Pulmonary artery endothelial cell (primary cell): ENCODE data around the gene RECQL5. TPM values are rescaled to one million over a fixed set of nuclear protein-coding genes. Genes with fewer than 3 reads are reported as not detected.
A peak's percentile ranks its signal among the peaks of the same experiment; 100 is the strongest.
"Not testable (repeated sequence)": the region's sequence is repeated elsewhere in the genome, so short reads cannot be mapped to it uniquely, and the experiment has no call there.

Source experiments
- DNase-seq: peaks from one replicate; pipeline ENCODE4 v3.0.0-alpha.2; 2011; ENCODE audit warnings: low read depth, low spot score
- total RNA-seq: library from RNA; depleted of rRNA; stranded (reverse); fragments of >200 nt; gene quantifications from 2 replicates; pipeline ENCODE4 v1.2.3, GENCODE V29; 2014

RECQL5 gene
- total RNA-seq, 1 donor from 2014 or later, result 12.0 TPM

DNA sequence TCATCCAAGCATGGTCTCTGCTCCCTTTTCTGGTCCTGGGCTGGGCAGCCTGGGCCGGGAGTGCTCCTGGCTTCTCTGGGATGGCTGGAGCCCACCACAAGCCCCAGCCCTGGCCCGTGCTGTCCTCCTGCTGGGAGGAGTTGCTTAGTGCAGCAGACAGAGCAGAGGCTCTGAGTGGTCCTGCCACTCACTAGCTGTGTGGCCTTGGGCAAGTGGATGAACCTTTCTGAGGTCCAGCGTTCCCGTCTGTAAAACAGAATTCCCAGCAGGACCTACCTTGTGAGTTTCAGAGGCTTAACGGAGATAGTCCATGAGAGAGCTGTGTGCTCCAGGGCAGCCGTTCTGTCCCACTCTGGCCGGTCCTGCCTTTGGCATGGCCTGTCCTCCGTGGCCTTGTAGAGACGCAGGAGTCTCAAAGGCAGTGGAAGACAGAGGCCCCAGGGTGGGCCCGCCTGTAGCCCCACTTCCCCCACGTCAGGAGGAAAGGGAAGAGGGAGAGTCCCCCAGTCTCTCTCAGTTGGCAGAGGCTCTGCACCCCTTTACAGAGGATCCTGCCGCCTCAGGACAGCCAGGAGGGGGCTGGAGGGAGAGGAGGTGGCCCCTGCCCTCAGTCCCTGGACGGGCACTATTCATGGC lies 71.6 kb downstream of the RECQL5 start:
- no peak for DNase-seq

DNA sequence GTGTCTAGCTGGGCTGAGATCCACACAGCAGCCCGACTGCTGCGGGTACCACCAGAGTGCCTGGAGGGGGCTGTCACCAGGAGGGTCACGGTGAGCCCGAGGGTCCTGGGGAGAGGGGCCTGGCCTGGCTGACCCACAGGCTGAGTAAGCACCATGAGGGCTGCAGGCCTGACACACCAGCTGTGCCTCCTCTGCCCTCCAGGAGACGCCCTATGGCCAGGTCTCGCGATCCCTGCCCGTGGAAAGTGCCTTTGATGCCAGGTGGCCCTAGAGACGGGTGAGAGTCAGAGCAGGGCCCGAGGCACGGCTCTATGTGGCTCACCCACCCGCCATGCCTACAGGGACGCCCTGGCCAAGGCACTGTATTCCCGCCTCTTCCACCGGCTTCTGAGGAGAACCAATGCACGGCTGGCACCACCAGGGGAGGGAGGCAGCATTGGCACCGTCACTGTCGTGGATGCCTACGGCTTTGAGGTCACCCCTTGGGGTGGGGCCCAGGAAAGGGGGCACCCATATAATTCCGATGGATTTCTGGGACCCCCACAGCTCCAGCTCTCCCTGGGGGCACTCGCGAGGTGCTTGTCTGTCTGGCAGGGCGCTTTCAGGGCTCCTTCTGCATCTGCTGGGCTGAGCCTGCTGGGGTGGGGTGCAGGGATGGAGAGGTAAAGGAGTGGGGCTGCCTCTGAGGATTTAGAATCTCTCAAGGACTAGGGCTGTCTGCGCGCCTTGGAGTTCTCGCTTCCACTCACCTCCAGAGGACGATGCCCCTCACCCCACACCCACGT lies 72.3 kb downstream of the RECQL5 start:
- DNase-seq, result no peak

DNA sequence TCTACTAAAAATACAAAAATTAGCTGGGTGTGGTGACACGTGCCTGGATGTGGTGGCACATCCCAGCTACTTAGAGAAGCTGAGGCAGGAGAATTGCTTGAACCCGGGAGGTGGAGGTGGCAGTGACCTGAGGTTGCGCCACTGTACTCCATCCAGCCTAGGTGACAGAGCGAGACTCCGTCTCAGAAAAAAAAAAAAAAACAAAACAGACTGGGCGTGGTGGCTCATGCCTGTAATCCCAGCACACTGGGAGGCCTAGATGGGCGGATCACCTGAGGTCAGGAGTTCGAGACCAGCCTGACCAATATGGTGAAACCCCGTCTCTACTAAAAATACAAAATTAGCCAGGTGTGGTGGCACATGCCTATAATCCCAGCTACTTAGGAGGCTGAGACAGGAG lies 73.5 kb downstream of the RECQL5 start:
- not testable (repeated sequence) for DNase-seq

DNA sequence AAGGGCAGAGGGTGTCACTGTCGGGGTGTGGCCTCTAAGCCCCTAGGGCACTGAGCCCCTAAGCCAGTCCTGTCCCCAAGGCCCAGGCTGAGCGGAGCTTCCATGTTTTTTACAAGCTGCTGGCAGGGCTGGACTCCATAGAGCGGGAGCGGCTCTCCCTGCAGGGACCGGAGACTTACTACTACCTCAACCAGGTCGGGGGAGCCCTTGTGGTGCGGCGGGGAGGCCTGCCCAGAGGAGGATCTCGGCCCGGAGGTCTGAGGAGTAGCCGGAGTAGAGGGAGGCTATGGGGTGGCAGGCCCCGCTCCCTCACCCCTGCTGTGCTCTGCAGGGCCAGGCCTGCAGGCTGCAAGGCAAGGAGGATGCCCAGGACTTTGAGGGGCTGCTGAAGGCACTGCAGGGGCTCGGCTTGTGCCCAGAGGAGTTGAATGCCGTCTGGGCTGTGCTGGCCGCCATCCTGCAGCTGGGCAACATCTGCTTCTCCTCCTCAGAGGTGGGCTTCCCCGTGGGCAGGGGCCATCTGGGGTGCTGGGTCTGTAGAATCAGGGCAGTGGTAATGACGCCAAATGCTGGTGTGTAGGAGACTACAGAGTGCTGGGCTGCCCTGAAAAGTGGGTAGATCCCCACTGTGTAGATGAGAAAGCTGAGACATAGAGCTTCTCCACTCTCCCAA lies 74.5 kb downstream of the RECQL5 start:
- DNase-seq, result no peak

DNA sequence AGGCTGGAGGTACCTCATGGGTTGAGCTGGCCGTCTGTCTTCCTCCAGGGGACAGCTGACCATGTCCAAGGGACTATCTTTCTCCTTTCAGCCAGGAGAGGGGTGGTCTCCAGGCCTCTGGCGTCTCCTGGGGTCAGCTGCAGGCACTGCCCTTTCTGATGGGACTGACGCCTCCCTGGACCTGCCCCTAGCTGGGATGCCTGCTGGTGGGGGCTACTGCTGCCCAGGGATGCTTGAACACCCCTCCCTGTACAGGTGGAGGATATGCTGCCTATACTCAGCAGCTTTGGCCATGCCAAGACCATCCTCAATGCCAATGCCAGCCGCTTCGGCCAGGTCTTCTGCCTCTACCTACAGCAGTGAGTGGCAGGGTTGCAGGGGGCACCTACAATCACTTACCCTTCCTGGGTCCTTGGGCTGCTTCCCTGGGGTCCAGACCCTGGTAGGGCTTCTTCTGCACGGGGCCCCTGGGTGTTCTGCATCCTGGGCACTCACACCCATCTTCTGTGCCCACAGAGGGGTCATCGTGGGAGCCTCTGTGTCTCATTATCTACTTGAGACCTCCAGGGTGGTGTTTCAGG lies 75.1 kb downstream of the RECQL5 start:
- no peak for DNase-seq

DNA sequence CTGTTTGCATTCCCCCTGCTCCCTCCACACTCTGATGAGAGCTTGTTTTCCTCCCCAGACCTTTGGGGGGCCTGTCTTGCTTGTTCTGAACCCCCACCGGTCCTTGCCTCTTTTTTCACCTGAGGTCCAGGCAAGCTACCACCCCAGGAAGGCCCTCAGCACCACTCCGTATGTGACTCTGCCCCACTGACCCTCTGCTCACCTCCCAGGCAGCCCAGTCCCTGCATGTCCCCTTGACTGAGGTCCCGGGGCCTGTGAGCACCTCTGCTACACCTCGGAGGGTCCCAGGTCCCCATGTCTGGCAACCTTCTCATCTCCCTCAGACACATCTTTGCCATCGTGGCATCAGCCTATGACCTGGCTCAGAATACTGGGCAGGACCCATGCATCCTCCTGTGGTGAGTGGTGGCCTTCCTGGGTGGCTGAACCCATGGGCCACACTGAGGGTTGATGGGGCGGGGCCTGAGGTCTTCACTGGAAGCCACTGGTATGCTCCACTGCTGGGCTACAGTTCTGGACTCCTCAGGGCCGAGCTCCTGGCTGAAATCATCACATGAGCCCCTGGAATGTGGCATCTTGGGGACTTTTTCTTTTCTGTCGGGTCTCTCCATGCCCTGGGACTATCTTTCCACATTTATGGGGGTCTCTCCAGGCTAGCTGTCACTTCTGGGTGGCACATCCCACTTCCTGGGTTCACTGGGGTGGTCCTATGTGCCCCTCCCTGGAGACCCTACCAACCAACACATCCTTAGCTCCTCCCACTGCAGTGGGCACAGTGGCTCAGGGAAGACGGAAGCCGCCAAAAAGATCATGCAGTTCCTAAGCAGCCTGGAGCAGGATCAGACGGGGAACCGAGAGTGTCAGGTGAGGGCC lies 75.9 kb downstream of the RECQL5 start:
- no peak for DNase-seq

DNA sequence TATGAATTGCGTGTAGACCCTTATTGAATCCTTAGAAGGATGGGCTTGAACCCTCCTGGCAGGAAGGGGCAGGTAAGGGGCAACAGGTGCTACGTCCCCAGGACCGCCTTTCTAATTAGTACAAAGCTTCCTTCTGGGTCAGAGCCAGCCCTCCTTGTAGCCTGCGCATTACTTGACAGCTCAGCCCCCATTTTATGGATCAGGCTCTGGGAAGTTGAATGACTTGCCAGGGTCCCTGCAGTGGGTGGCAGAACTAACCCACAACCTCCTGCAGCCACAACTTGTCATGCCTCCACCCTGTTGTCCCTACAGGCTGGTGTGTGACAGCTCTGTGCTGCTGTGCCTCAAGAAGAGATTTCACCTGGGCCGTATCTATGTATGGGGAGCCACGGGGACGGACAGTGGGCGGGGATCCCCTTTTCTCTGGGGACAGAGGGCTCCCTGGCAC lies 76.6 kb downstream of the RECQL5 start:
- no peak for DNase-seq

DNA sequence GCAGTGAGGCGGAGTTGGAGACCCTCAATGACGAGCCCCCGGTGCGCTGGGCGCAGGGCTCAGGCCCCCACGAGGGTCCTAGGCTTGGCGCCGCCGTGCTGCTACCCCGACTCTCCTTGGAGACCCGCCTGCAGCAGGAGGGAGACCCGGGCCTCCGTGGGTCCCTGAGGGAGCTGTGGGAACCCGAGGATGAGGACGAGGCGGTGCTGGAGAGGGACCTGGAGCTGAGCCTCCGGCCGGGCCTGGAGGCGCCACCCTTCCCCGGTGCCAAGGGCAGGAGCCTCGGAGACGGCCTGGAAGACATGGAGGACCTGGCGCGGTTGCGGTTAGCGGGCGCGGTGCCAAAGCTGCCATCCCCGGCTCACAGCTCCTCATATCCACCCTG lies 77.0 kb downstream of the RECQL5 start:
- no peak for DNase-seq

DNA sequence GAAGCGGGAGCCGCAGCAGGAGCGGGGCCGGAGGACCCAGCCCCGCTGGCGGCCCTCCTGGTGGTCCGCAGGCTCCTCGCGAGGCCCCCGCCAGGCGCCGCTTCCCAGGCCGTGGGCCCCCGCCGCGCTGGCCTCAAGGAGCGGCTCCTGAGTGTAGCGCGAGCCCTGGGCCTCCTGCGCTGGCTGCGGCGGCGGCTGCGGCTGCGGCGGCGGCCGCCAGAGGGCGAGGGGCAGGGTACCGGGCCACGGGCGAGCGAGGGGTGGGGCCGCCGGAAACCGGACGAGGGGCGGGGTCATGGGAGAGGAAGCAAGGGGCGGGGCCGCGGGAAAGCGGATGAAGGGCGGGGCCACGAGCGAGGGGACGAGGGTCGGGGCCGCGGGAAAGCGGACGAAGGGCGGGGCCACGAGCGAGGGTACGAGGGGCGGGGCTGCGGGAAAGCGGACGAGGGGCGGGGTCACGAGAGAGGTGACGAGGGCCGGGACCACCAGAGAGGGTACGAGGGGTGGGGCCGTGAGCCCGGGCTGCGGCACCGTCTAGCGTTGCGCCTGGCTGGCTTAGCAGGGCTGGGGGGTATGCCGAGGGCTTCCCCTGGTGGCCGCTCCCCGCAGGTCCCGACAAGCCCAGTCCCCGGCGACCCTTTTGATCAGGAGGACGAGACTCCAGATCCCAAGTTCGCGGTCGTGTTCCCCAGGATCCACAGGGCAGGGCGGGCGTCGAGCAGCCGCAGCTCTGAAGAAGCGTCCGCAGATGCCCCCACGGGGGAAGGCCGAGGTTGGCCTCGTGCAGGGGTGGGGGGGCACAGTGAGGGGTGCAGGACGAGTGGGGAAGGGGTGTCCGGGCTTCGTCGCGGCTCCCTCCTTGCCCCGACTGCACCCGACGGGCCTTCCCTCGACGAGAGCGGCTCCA lies 77.7 kb downstream of the RECQL5 start:
- peak; percentile 22 for DNase-seq

DNA sequence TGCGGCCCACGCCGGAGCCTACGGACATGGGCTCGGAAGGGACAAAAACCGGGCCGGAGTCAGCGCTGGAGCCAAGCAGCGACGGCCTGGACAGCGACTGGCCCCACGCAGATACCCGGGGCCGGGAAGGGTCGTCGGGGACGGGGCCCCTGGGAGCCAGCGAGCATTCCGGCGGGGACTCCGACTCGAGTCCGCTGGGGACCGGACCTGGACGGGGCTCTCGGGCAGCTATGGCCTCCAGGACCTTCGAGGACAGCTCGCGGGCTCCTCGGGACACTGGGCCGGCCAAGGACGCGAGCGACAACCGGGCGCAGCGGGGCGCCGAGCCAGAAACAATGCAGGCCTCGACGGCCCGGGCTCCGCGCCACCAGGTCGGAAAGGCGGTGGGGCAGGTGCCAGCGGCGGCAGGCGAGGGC lies 78.3 kb downstream of the RECQL5 start:
- DNase-seq, result no peak

DNA sequence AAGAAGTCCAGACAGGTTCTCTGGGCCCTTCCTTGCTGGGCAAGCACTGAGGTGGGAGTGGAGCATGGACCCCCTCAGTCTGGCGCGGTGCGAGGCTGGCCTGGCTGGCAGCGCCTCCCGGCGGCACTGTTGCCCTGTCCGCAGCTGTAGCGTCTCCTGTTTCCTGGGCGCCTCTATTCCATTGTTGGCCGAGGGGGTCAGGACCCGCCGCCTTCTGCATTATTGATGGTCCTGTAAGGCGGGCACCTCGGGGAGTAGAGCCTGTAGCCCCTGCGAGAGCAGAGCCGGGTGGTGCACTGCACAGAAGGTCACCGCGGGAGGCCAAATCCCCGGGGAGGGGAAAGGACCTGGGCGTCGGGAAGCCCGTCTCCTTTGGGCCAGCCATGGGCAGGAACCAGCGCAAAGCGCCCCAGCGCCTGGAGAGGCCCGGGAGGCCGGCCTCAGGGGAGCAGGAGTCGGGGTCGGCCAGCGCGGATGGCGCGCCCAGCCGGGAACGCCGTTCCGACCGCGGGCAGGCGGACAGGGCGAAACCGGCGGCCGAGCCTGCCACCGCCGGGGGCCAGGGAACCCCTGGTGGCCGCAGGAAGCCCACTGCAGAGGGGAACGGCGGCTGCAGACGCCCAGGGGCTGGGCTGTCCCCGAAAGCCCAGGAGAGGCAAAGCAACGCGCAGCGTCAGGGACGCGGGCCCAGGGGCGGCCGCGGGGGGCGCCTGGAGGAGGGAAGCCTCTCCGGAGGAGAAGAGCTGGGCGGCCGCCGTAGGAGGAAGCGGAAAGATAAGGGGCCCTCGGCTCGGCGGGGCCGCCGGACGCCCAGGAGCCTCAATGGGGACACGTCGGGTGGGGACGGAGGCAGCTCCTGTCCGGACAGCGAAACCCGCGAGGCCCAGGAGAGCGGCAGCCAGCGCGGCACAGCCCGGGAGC lies 79.0 kb downstream of the RECQL5 start, which contains the start of gene MYO15B:
Gene MYO15B (plus strand): TSS at position 126 of the 921 bp plus-strand sequence. CDS start 258 bp downstream, at position 384.
- no peak for DNase-seq

DNA sequence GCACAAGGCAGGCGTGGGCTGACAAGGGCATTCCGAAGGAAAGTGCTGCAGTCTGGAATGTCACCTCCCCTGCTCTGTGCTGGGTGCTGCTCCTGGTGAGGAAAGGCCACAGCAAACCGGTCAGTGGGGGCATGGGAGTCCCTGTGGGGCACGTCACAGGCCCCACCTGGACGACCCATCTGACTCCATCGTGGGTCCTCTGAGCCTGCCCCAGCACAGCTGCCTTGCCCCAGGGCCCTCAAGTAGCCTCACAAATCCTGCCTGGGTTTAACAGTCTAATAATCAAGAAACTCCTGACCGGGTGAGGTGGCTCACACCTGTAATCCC lies 82.1 kb downstream of the RECQL5 start:
- DNase-seq, result no peak

DNA sequence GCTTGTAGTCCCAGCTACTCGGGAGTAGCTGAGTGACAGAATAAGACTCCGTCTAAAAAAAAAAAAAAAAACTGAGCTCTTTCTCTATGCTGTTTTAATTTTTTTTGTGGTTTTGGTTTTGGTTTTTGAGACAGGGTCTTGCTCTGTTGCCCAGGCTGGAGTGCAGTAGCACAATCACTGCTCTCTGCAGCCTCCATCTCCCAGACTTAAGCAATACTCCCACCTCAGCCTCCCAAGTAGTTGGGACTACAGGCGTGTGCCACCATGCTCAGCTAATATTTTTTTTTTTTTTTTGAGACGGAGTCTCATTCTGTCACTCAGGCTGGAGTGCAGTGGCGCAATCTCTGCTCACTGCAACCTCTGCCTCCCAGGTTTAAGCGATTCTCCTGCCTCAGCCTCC lies 83.8 kb downstream of the RECQL5 start:
- DNase-seq, result not testable (repeated sequence)

DNA sequence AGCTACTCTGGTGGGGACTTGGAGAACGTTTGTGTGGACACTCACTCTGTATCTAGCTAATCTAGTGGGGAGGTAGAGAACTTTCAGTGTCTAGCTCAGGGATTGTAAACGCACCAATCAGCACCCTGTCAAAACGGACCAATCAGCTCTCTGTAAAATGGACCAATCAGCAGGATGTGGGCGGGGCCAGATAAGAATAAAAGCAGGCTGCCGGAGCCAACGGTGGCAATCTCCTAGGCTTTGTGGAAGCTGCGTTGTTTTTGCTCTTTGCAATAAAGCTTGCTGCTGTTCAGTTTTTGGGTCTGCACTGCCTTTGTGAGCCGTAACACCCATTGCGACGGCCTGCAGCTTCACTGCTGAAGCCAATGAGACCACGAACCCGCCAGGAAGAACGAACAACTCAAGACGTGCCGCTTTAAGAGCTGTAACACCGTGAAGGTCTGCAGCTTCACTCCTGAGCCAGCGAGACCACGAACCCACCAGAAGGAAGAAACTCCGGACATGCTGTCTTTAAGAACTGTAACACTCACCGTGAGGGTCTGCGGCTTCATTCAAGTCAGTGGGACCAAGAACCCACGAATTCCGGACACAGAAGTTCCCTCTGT lies 85.7 kb downstream of the RECQL5 start:
- not testable (repeated sequence) for DNase-seq
